ENCODE data around the gene RPL13A.

RPL13A gene

GRCh38 chr19:49491804-49492572 lies 4.6 kb downstream of the RPL13A start:
- no peak for TF ChIP-seq CTCF (IDR thresholded peaks at IDR 0.05; ENCODE audit: low read length)
- no peak for TF ChIP-seq EZH2 (IDR thresholded peaks at IDR 0.05; ENCODE audit: borderline replicate concordance, low read length)
- no peak overlapping the region for H2AFZ ChIP-seq (ENCODE audit: low read length)
- H3K4me2 ChIP-seq (ENCODE audit: low read length) = no peak overlapping the region
- H3K27me3 ChIP-seq (ENCODE audit: insufficient read depth, low read length) = no peaks in the 10 kb centered on the region
- no peaks in the 10 kb centered on the region for H4K20me1 ChIP-seq (ENCODE audit: insufficient read depth, low read length)
- H3F3A ChIP-seq (ENCODE audit: insufficient read depth, low read length) = peaks cover 18% of the 10 kb centered on the region
- H3K9me2 ChIP-seq (ENCODE audit: low read depth, low read length) = no peaks in the 10 kb centered on the region
- no peak overlapping the region for H3K9ac ChIP-seq (ENCODE audit: low read length)
- peaks cover 29% of the 10 kb centered on the region for H3K79me2 ChIP-seq (ENCODE audit: insufficient read depth, low read length)
- no peaks in the 10 kb centered on the region for H3K9me3 ChIP-seq (ENCODE audit: low read length)
- peaks cover 69% of the 10 kb centered on the region for H3K36me3 ChIP-seq (ENCODE audit: insufficient read depth, low read length)
- H3K4me1 ChIP-seq (ENCODE audit: insufficient read depth, low read length, severe bottlenecking) = peaks cover 33% of the 10 kb centered on the region
- H3K27ac ChIP-seq (ENCODE audit: low read depth, low read length, poor library complexity, severe bottlenecking) = peak overlapping the region; percentile 84
- no peak overlapping the region for H3K4me3 ChIP-seq (ENCODE audit: low read depth, low read length, poor library complexity, severe bottlenecking)

GRCh38 chr19:49492573-49493405 lies 5.4 kb downstream of the RPL13A start:
- H3K4me2 ChIP-seq (ENCODE audit: low read length) = no peak overlapping the region
- H3K9me3 ChIP-seq (ENCODE audit: low read length) = no peaks in the 10 kb centered on the region
- no peaks in the 10 kb centered on the region for H4K20me1 ChIP-seq (ENCODE audit: insufficient read depth, low read length)
- no peak overlapping the region for H3K9ac ChIP-seq (ENCODE audit: low read length)
- H3K4me3 ChIP-seq (ENCODE audit: low read depth, low read length, poor library complexity, severe bottlenecking) = no peak overlapping the region
- H3K27me3 ChIP-seq (ENCODE audit: insufficient read depth, low read length) = no peaks in the 10 kb centered on the region
- peaks cover 73% of the 10 kb centered on the region for H3K36me3 ChIP-seq (ENCODE audit: insufficient read depth, low read length)
- peaks cover 39% of the 10 kb centered on the region for H3K4me1 ChIP-seq (ENCODE audit: insufficient read depth, low read length, severe bottlenecking)
- H3F3A ChIP-seq (ENCODE audit: insufficient read depth, low read length) = peaks cover 18% of the 10 kb centered on the region
- peaks cover 25% of the 10 kb centered on the region for H3K79me2 ChIP-seq (ENCODE audit: insufficient read depth, low read length)
- no peaks in the 10 kb centered on the region for H3K9me2 ChIP-seq (ENCODE audit: low read depth, low read length)
- H3K27ac ChIP-seq (ENCODE audit: low read depth, low read length, poor library complexity, severe bottlenecking) = peak overlapping the region; percentile 84
- no peak overlapping the region for H2AFZ ChIP-seq (ENCODE audit: low read length)
- no peak for TF ChIP-seq EZH2 (IDR thresholded peaks at IDR 0.05; ENCODE audit: borderline replicate concordance, low read length)
- TF ChIP-seq CTCF (IDR thresholded peaks at IDR 0.05; ENCODE audit: low read length) = no peak

DNA sequence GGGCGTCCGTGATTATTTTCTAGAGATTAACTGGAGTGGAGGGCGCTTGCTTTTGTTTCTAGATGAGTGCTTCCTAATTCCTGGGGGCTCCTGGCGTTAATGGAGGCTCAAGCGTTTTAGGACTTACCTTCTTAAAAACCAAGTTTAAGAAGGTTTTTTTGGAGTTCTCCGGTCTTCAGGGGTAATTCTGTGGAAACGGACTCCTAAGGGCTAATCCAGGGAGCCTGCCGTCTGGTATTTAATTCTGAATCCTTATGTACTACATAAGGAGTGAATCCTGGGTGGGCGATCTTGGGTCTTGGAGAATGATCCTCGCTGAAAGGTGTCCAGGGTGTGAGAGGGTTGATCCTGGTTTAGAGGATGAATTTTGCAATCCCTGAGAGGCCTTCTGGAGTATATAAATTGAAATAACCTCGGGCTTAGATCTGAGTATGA lies 9.2 kb downstream of the RPL13A start:
- Histone ChIP-seq H3K4me3 (ENCODE audit: low read depth, low read length, poor library complexity, severe bottlenecking) (peak overlapping the region; percentile 99), H4K20me1 (ENCODE audit: insufficient read depth, low read length) (no peaks in the 10 kb centered on the region), H3K27me3 (ENCODE audit: insufficient read depth, low read length) (no peaks in the 10 kb centered on the region), H3K9ac (ENCODE audit: low read length) (peak overlapping the region; percentile 100), H3K27ac (ENCODE audit: low read depth, low read length, poor library complexity, severe bottlenecking) (peak overlapping the region; percentile 88), H3K4me1 (ENCODE audit: insufficient read depth, low read length, severe bottlenecking) (peaks cover 50% of the 10 kb centered on the region), H3K79me2 (ENCODE audit: insufficient read depth, low read length) (peaks cover 6% of the 10 kb centered on the region; the same call in 1 of the 2 replicates), H3K9me3 (ENCODE audit: low read length) (no peaks in the 10 kb centered on the region), H3K36me3 (ENCODE audit: insufficient read depth, low read length) (peaks cover 61% of the 10 kb centered on the region), H3K4me2 (ENCODE audit: low read length) (peak overlapping the region; percentile 79), H3K9me2 (ENCODE audit: low read depth, low read length) (no peaks in the 10 kb centered on the region), H3F3A (ENCODE audit: insufficient read depth, low read length) (peaks cover 11% of the 10 kb centered on the region), H2AFZ (ENCODE audit: low read length) (no peak overlapping the region)
- TF ChIP-seq EZH2 (IDR thresholded peaks at IDR 0.05; ENCODE audit: borderline replicate concordance, low read length) (no peak), CTCF (IDR thresholded peaks at IDR 0.05; ENCODE audit: low read length) (no peak)
